ENCODE data around the gene LHFPL3. TPM values are rescaled to one million over a fixed set of nuclear protein-coding genes. Genes with fewer than 3 reads are reported as not detected.

Gene LHFPL3
- total and polyA plus RNA-seq, 2 donors (not counting 1 experiment from before 2014, with no cell fraction given), result not detected

- Histone ChIP-seq H3K4me3 (ENCODE audit: control extremely low read depth in 1 of 5, extremely low read depth in 1 of 5, insufficient read depth in 1 of 5, low read depth in 2 of 5, low read length in 4 of 5) (no peak overlapping the region), H3K4me2 (replicated peaks; ENCODE audit: low read depth, low read length, poor library complexity, severe bottlenecking) (no peak overlapping the region), H3K36me3 (replicated peaks in 1 of 2; ENCODE audit: control extremely low read depth in 1 of 2, control insufficient read depth in 1 of 2, extremely low read depth in 1 of 2, insufficient read depth in 2 of 2, low read length in 1 of 2) (no peaks in the 10 kb centered on the region), H3K79me2 (ENCODE audit: control insufficient read depth, insufficient read depth, low read length) (no peaks in the 10 kb centered on the region), H3K27ac (ENCODE audit: low read length in 2 of 2) (no peak overlapping the region), H3K4me1 (ENCODE audit: control insufficient read depth in 2 of 2, insufficient read depth in 2 of 2, low read length in 2 of 2) (no peaks in the 10 kb centered on the region), H4K20me1 (ENCODE audit: control insufficient read depth, insufficient read depth, low read length, poor library complexity, severe bottlenecking) (no peaks in the 10 kb centered on the region), H3K27me3 (replicated peaks in 1 of 4; ENCODE audit: control extremely low read depth in 1 of 4, control insufficient read depth in 3 of 4, insufficient read depth in 4 of 4, low read length in 3 of 4) (no peaks in the 10 kb centered on the region), H2AFZ (ENCODE audit: insufficient read depth, low read depth, low read length, poor library complexity, severe bottlenecking) (no peak overlapping the region), H3K9me3 (ENCODE audit: control extremely low read depth in 1 of 3, control insufficient read depth in 2 of 3, insufficient read depth in 1 of 3, low read length in 2 of 3) (peaks cover 0 to 3% (median 0%) of the 10 kb centered on the region in 3 donors), H3K9ac (ENCODE audit: low read length) (no peak overlapping the region)
- Mint-ChIP-seq H3K4me1 (no peaks in the 10 kb centered on the region), H3K27me3 (peaks cover 9% of the 10 kb centered on the region), H3K4me3 (no peak overlapping the region), H3K9me3 (ENCODE audit: insufficient read depth) (no peaks in the 10 kb centered on the region), H3K27ac (no peak overlapping the region)
- ATAC-seq (ENCODE audit: low read depth) (no peak), DNase-seq (no peak)
- no peak for TF ChIP-seq EZH2 (IDR thresholded peaks at IDR 0.05; ENCODE audit: borderline replicate concordance, insufficient read depth, low read depth, low read length, poor library complexity, severe bottlenecking)
- TF ChIP-seq CTCF (IDR thresholded peaks at IDR 0.05), result no peak
- ChIA-PET CTCF (no interaction called here), POLR2A (no interaction called here)
- WGBS (ENCODE audit: insufficient coverage), result no CpG with 5 or more reads among the region's 1 CpG
- intact Hi-C loops (cut with micrococcal nuclease), result no loop called here
Measured at GRCh38 chr7:104366390-104366789, 38.0 kb downstream of the LHFPL3 start.

- DNase-seq (no peak), ATAC-seq (ENCODE audit: low read depth) (no peak)
- Mint-ChIP-seq H3K4me1 (no peaks in the 10 kb centered on the region), H3K27me3 (peaks cover 3% of the 10 kb centered on the region), H3K9me3 (ENCODE audit: insufficient read depth) (no peaks in the 10 kb centered on the region), H3K27ac (no peak overlapping the region), H3K4me3 (no peak overlapping the region)
- CTCF ChIA-PET, result interaction anchor here (0.7 kb wide), 1 partner anchor 1183 kb away, joined by 3 read pairs; no protein-coding TSS in a partner anchor
- no peaks in the 10 kb centered on the region for H3K27me3 ChIP-seq (replicated peaks in 1 of 4; ENCODE audit: control extremely low read depth in 1 of 4, control insufficient read depth in 3 of 4, insufficient read depth in 4 of 4, low read length in 3 of 4)
- no peak overlapping the region for H3K27ac ChIP-seq (ENCODE audit: low read length in 2 of 2)
- POLR2A ChIA-PET, result no interaction called here
- no peaks in the 10 kb centered on the region for H3K36me3 ChIP-seq (replicated peaks in 1 of 2; ENCODE audit: control extremely low read depth in 1 of 2, control insufficient read depth in 1 of 2, extremely low read depth in 1 of 2, insufficient read depth in 2 of 2, low read length in 1 of 2)
- no peak overlapping the region for H2AFZ ChIP-seq (ENCODE audit: insufficient read depth, low read depth, low read length, poor library complexity, severe bottlenecking)
- H3K9me3 ChIP-seq (ENCODE audit: control extremely low read depth in 1 of 3, control insufficient read depth in 2 of 3, insufficient read depth in 1 of 3, low read length in 2 of 3), result peaks cover 0 to 3% (median 0%) of the 10 kb centered on the region in 3 donors
- no peaks in the 10 kb centered on the region for H3K79me2 ChIP-seq (ENCODE audit: control insufficient read depth, insufficient read depth, low read length)
- H3K4me3 ChIP-seq (ENCODE audit: control extremely low read depth in 1 of 5, extremely low read depth in 1 of 5, insufficient read depth in 1 of 5, low read depth in 2 of 5, low read length in 4 of 5), result no peak overlapping the region
- H4K20me1 ChIP-seq (ENCODE audit: control insufficient read depth, insufficient read depth, low read length, poor library complexity, severe bottlenecking), result no peaks in the 10 kb centered on the region
- intact Hi-C loops (cut with micrococcal nuclease), result no loop called here
- TF ChIP-seq CTCF (IDR thresholded peaks at IDR 0.05), result no peak
- no peak for TF ChIP-seq EZH2 (IDR thresholded peaks at IDR 0.05; ENCODE audit: borderline replicate concordance, insufficient read depth, low read depth, low read length, poor library complexity, severe bottlenecking)
- H3K4me1 ChIP-seq (ENCODE audit: control insufficient read depth in 2 of 2, insufficient read depth in 2 of 2, low read length in 2 of 2), result no peaks in the 10 kb centered on the region
- H3K4me2 ChIP-seq (replicated peaks; ENCODE audit: low read depth, low read length, poor library complexity, severe bottlenecking), result no peak overlapping the region
- H3K9ac ChIP-seq (ENCODE audit: low read length), result no peak overlapping the region
Measured at GRCh38 chr7:104367926-104368325, 39.5 kb downstream of the LHFPL3 start.

All from B cell (primary cell).